GM12878 (cell line): ENCODE data around the gene WFIKKN1. TPM values are rescaled to one million over a fixed set of nuclear protein-coding genes. Genes with fewer than 3 reads are reported as not detected.
A peak's percentile ranks its signal among the peaks of the same experiment; 100 is the strongest.

Source experiments
- CBX5 ChIP-seq: sonication (generic); IDR thresholded peaks from 2 replicates; pipeline ENCODE4 v1.6.1; 2016; ENCODE audit warnings: low read depth, moderate library complexity, mild to moderate bottlenecking, inconsistent platforms
- CEBPB ChIP-seq, 2 experiments: fragments of 150-350 bp in 1 of 2; IDR thresholded peaks; 2 replicates each; pipeline ENCODE4 v1.6.1; 2012 to 2014; ENCODE audit warnings: low read depth in 2 of 2, low read length in 2 of 2, borderline replicate concordance in 1 of 2, inconsistent platforms in 1 of 2
- E4F1 ChIP-seq: fragments of 450-650 bp; IDR thresholded peaks from 2 replicates; pipeline ENCODE4 v1.6.1; 2018; ENCODE audit warnings: borderline replicate concordance, mild to moderate bottlenecking; ENCODE audit not compliant: partially characterized antibody
- ELK1 ChIP-seq: IDR thresholded peaks from 2 replicates; pipeline ENCODE4 v1.6.1; 2012; ENCODE audit warnings: low read depth, low read length, improper control_type of control experiment
- ETV6 ChIP-seq, 2 experiments: fragments of 450-650 bp in 1 of 2; IDR thresholded peaks in 1 of 2; conservative IDR thresholded peaks in 1 of 2; 2 replicates each; pipeline ENCODE4 v1.6.1; 2014; ENCODE audit warnings: antibody characterized with exemption in 1 of 2, borderline replicate concordance in 1 of 2, low read depth in 1 of 2, mild to moderate bottlenecking in 1 of 2, moderate library complexity in 1 of 2
- EZH2 ChIP-seq: IDR thresholded peaks from 2 replicates; pipeline ENCODE4 v1.6.1; 2012; ENCODE audit warnings: low read depth, mild to moderate bottlenecking, control low read depth, inconsistent platforms, low read length, borderline replicate concordance; ENCODE audit not compliant: control insufficient read depth
- KAT2A ChIP-seq: conservative IDR thresholded peaks from 2 replicates; pipeline ENCODE4 v1.6.1; 2011; ENCODE audit warnings: low read depth, low read length; ENCODE audit not compliant: control insufficient read depth
- NFYA ChIP-seq: IDR thresholded peaks from 2 replicates; pipeline ENCODE4 v1.6.1; 2011; ENCODE audit warnings: low read depth, mild to moderate bottlenecking, low read length, improper control_type of control experiment, borderline replicate concordance
- NKRF ChIP-seq: fragments of 450-650 bp; conservative IDR thresholded peaks from 2 replicates; pipeline ENCODE4 v1.6.1; 2017; ENCODE audit warnings: mild to moderate bottlenecking, moderate library complexity
- RBBP5 ChIP-seq: fragments of 200-600 bp; sonication (generic); conservative IDR thresholded peaks from 2 replicates; pipeline ENCODE4 v1.6.1; 2016
- RUNX3 ChIP-seq: IDR thresholded peaks from 2 replicates; pipeline ENCODE4 v1.6.1; 2012; ENCODE audit warnings: low read length, inconsistent platforms
- SKIL ChIP-seq: fragments of 450-650 bp; IDR thresholded peaks from 2 replicates; pipeline ENCODE4 v1.6.1; 2017; ENCODE audit warnings: mild to moderate bottlenecking, low read depth, inconsistent platforms; ENCODE audit not compliant: poor library complexity, severe bottlenecking
- YBX1 ChIP-seq: fragments of 450-650 bp; IDR thresholded peaks from 2 replicates; pipeline ENCODE4 v1.6.1; 2016; ENCODE audit warnings: antibody characterized with exemption
- ZNF622 ChIP-seq: fragments of 450-650 bp; IDR thresholded peaks from 2 replicates; pipeline ENCODE4 v1.6.1; 2017; ENCODE audit warnings: mild to moderate bottlenecking, inconsistent platforms
- ZNF687 ChIP-seq: fragments of 450-650 bp; IDR thresholded peaks from 2 replicates; pipeline ENCODE4 v1.6.1; 2017; ENCODE audit warnings: mild to moderate bottlenecking, moderate library complexity
- ZZZ3 ChIP-seq: IDR thresholded peaks from 2 replicates; pipeline ENCODE4 v1.6.1; 2011; ENCODE audit warnings: low read depth; ENCODE audit not compliant: control insufficient read depth, insufficient read length
- polyA plus RNA-seq, 11 experiments: library from polyadenylated mRNA; depleted of rRNA in 4 of 11; unstranded in 6 of 11; stranded (reverse) in 5 of 11; fragments of >200 nt; fragmentation: Nextera tagmentation in 4 of 11; fragmentation: Illumina TruSeq in 1 of 11; extraction: Ambion mirVana in 4 of 11; extraction: Trizol in 1 of 11; gene quantifications; 1 replicate in 1 of 11; 2 replicates in 10 of 11; pipeline versions ENCODE4 v1.2.1 to v1.2.3, GENCODE V29; 2011 to 2016; ENCODE audit warnings: inconsistent platforms in 2 of 11, missing spikeins in 2 of 11, low read depth in 1 of 11
- total RNA-seq, 4 experiments: library from RNA; depleted of rRNA in 3 of 4; stranded (reverse); fragments of >200 nt in 3 of 4; fragmentation: Illumina TruSeq in 1 of 4; extraction: Trizol in 1 of 4; gene quantifications; 2 replicates each; pipeline versions ENCODE4 v1.2.1 to v1.2.3, GENCODE V29; 2013 to 2021

WFIKKN1 gene
- total and polyA plus RNA-seq, 10 of the 15 experiments (the other 5 are each of a cell fraction or from before 2014, with no cell fraction given): 0.01 to 0.41 (median 0.05) TPM; not detected in 2

- TF ChIP-seq ZNF622 (no peak), ETV6 (conservative IDR thresholded peaks at IDR 0.05 in 1 of 2, IDR thresholded peaks at IDR 0.05 in 1 of 2; ENCODE audit: borderline replicate concordance in 1 of 2, low read depth in 1 of 2) (no peak), CBX5 (no peak), RUNX3 (no peak), ZZZ3 (no peak), YBX1 (no peak), ZNF687 (peak; percentile 39), ELK1 (no peak), E4F1 (no peak), SKIL (no peak), EZH2 (no peak), NFYA (no peak), CEBPB (IDR thresholded peaks at IDR 0.05; ENCODE audit: borderline replicate concordance in 1 of 2, low read depth in 2 of 2, low read length in 2 of 2) (no peak), RBBP5 (no peak), KAT2A (no peak), NKRF (peak; percentile 73)
Measured at GRCh38 chr16:641326-642188, 10.8 kb downstream of the WFIKKN1 start, which contains the start of gene MCRIP2 (continued).
